Glomerular endothelial cell (primary cell): Measurements from ENCODE around the gene RNF151. TPM values are rescaled to one million over a fixed set of nuclear protein-coding genes. Genes with fewer than 3 reads are reported as not detected.
"Not testable (repeated sequence)": the region's sequence is repeated elsewhere in the genome, so short reads cannot be mapped to it uniquely, and the experiment has no call there.

Experiments
- DNase-seq: peaks from one replicate; pipeline ENCODE4 v3.0.0-alpha.2; 2011; ENCODE audit warnings: low read depth, low spot score; ENCODE audit errors: extremely low read depth
- total RNA-seq: library from RNA; depleted of rRNA; stranded (reverse); fragments of >200 nt; gene quantifications from 2 replicates; pipeline ENCODE4 v1.2.3, GENCODE V29; 2015

The RNF151 gene
- total RNA-seq, 1 donor from 2014 or later = not detected

DNA sequence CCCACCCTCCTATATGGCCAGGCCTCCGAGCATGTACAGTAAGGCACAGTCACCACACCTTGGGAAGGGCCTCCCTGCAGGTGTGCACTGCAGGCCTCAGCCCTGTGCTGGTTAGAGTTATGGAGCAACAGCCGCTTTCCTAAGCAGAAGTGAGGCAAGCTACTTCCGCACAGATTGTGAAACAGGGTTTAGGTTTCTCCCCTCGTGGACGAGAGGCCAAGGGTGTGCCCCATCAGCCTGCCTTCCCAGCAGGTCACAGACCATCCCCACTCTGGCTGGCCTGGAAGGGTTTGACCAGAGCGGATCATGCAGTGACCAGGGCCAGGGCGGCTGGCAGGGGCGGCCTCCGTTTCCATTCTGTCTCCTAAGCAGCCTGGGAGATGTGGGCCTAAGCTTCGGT is 28.3 kb upstream of the RNF151 start:
- no peak for DNase-seq

DNA sequence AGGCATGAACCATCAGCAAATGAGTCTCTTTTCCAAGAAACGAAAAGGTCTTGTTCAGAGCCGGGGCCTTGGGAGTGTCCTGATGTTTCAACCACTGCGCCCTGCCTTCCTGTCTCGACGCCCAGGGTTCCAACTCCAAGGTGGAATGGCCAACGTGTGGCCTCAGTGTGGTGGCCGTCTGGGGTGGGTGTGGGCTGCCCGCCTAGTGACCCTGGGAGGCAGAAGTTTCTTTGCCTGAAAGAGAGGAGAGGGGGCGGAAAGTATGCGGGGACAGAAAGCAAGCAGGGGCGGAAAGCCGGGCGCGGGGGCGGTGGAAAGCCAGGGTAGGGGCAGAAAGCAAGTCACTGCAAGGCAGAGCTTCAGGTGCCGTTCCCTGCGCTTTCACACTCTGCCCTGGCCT is 27.7 kb upstream of the RNF151 start:
- no peak for DNase-seq

DNA sequence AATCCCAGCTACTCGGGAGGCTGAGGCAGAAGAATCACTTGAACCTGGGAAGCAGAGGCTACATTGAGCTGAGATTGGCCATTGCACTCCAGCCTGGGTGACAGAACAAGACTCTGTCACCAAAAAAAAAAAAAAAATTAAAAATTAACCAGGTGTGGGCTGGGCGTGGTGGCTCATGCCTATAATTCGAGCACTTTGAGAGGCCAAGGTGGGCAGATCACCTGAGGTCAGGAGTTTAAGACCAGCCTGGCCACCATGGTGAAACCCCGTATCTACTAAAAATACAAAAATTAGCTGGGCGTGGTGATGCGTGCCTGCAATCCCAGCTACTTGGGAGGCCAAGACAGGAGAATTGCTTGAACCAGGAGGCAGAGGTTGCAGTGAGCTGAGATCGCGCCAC is 26.8 kb upstream of the RNF151 start:
- DNase-seq = not testable (repeated sequence)

DNA sequence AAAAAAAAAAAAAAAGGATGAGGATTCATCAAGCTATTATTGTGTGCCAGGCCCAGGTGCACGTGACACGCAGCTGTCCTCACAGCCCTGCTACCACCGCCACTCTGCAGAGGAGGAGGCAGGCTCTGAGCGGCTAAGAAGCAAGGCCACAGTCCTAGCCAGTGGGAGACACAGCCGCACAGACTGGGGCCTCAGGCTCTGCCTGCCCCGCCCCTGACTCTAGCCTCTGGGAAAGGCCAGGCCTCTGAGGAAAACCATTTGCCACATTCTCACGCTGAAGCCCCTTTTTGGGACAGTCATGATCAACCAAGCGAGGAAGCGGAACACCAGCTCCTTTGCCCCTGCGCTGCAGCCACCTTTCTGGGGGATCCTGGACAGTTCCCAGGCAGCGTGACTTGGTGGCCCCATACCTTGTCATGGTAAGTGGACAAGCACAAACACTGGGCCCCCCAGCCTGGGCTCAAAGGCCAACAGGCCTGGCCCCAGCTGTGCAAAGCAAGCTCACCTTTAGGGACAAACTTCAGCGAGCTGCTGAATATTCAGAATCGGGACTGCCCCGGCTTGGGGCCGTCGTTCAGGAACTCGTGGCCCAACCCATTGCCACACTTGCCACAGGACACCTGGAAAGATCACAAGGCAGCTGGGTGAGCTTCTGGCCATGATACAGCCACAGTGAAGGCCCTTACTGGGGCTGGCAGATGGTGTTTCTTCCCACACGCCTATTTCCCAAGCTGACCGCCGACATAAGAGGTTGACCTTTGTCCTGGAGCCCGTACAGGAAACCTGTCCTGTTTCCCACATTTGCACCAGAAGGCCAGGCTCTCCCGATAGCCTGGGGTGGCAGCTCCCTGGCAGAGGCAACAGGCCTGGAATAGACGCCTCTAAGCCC is 26.1 kb upstream of the RNF151 start:
- DNase-seq = no peak

DNA sequence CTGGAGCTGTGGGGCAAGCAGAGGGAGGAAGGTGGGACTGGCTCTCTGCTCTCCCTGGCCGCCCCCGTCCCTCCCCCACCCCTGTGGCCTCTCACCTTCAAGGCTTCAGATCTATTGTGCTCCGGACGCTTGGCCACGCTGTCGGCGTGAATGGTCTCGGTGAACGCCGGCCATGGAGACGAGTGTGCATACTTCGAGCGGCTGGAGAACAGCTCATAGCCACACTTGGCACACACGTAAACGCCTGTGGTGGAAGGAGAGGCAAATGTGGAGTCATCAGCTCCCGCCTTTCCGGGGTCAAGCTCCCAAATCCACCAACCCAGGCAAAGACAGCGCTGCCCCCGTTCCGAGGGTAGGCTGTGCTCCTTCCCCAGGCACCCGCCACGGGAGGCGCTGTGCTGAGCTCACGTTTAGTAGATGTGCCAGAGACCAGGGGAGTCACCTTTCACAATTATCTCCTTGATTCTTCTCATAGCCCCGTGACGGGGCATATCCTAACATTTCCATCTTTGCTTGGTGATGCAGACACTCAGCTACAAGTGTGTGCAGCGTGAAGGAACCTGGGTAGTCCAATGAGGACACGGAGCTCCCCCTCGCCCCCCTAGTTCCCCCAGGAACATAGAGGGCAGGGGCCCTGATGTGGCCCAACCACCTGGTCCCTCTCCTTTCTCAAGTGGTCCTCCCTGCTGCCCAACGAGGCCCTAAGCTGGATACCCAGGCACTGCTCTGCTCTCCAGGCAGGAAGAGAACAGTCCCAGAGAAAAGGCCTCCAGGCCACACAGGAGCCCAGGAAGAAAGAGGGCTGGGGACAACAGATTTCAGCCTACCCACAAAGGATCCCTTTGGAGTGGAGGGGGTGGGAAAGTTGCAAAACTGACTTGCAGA is 25.3 kb upstream of the RNF151 start:
- no peak for DNase-seq

DNA sequence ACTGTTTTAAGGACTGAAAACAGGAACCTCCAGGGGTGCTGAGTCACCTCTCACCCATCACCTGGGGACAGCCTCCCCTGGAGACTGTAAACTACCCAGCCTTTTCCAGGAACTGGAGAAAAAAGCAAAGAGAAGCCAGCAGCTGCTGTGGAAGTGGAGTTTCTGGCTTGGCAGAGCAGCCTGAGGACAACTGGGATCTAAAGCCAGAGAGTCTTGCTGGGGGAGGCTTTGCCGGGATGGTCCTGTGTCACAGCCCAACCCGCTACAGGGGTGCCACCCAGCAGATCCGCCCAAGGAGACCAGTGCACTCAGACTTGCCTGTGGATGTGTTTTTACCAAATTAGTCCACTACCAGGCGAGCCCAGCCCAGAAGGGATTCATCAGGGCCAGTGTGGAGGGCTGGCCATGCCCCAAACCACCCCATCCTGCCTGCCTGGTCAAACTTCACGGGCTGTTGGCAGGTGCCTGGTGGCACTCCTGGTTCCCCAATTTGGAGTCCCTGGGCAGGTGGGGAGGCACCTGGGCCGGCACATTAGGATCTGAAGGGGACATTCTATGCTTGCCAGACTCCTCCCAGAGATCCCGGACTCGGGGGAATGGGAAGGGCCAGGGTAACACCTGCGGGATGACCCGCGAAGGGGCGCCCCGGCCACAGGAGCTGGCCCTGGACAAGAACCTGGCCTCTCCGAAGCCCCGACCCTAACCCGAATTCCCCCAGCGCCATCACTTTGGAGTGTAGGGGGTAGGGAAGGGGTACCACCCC is 24.4 kb upstream of the RNF151 start:
- DNase-seq = no peak

DNA sequence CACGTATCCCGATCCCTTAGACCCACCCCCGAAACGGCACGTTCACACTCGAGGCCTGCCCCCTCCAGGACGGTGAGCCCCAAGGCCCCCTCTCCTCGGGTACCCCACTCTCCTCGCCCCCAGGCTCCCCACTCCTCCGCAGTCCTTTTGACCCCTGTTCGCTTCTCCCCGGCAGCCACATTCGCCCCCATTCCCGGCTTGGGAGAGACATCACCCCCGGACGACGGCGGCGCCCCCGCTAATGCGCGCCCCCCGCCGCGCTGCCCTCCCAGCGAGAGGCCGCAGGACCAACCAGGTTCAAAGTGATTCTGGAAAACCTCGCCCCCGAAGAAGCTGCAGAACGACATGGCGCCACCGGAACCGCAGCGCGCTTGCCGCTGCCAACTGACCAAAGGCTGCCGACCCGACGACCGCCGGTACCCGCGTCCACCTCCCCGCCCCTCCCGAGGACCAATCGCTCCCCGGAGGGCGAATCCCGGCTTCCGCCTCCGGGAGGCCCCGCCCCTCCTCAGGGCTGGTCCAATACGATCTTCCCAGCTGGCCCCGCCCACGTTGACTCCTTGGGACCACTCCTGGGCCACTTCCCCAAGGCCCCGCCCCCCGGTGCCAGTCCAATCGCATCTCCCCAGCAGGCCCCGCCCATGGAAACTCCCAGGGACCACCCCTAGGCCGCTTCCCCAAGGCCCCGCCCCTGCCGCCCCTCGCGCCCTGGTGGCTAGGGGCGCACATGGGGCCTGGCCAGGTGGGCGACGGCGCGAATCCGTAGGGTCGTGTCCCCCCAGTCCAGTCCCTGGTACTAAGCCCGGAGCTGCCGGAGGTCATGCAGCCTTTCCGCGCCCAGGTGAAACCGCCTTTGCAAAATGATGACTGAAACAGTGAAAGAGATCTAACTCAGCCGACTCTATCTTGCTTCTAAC is 23.6 kb upstream of the RNF151 start, which contains the start of gene MSRB1:
TSS of gene MSRB1 (minus strand) at position 390 of the 917 bp plus-strand sequence. CDS start at position 347, 43 bp downstream.
- peak; percentile 72 for DNase-seq

DNA sequence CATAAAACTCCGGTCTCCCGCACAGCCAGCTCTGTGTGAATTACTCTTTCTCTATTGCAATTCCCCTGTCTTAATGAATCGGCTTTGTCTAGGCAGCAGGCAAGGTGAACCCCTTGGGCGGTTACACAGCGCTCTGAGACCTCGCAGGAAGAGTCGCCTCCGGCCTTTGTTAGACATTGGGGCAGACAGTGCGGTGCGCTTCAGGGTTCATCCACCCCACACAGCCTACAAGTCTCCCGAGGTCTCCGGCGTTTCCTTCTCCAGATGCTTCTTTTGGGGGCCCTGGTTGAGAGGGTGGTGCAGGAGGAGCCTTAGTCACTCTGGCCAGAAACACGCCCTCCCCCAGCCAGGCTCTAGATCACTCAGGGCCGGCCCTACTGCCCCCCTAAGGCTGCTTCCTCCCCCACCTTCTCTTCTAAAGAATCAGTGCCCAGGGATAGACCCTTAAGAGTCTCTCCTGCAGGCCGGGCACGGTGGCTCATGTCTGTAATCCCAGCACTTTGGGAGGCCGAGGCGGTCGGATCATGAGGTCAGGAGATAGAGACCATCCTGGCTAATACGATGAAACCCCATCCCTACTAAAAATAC is 21.9 kb upstream of the RNF151 start:
- no peak for DNase-seq

DNA sequence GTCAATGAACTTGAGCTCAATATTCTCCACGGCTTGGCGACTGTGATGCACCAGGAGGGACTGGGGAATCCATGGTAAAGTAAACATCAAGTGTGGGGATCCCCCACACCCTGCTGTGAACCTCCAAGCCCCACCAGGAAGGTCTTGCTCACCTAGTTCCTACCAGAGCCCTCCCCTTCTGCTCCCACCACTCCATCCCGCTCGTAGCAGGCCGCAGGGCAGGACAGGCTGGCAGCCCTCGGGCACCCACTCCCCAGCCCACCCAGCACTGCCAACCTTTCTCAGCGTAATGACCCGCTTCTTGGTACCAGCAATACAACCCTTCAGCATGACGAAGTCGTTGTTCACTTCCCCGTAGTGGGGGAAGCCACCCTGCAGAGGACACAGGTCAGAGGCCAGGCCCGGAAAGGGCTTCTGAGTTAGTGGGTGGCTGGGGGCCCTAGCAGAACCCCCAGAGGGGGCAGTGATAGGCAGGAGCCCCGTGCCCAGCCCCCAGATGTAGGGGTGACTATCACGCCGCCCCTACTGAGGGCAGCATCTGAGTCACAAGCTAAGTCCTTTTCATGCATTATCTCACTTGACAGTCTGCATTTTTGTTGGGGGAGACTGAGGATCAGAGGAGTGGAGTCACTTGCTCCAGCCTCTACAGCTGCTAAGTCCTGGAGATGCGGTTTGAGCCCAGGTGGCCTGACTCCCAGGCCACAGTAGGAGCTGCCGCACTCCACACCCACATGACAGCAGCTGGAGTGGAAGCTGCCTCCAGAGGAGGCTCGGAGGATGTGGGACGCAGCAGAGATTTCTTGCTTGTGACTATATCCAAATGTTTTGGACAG is 20.9 kb upstream of the RNF151 start:
- no peak for DNase-seq

DNA sequence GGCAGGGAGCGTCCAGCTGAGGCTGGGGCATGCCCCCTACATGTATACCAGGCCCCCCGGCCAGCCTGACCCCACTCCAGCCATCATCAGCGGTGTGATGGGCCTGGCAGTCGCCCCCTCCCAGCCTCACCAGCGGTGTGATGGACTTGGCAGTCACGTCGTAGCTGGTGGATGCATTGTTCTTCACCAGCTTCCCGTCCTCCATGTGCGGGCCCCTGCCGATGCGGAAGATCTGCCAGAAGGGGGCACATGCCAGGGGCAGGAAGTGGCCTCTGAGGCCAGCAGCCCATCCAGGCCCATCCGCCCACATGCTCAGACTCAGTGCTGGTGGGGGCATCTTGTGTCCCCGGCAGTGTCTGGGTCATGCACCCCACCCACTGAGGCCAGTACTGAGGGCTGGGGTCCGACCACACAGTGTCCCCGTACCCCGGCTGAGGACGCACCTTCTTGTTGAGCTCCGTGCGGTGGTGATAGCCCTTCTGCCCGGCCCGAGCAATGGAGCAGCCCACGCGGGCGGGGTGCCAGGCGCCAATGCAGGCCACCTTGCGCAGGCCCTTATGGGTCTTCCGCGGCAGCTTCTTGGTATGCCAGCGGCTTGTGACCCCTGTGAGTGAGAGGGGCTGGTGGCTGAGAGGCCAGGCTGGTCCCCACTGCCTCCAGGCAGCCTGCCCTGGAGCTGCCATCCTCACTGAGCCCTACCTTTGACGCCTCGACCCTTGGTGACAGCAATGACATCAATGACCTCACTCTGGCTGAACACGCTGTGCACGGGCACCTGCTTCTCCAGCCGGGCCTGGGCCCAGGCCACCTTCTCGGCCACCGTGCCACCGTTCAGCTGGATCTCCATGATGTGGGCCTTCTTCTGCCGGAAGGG is 19.9 kb upstream of the RNF151 start:
- DNase-seq = no peak

DNA sequence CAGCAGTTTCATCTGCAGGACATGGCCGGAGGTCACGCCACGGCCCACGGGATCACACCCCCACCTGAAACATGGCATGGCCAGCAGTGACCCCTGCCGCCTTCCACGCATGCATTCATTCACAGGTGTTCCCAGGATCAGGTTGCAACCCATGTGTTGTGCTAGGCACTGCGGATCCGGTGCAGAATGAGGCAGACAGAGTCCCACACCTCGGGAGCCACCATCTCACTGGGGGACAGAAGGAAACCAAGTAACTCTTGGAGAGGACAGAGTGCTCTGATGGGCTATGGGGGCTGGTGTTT is 19.3 kb upstream of the RNF151 start:
- DNase-seq = no peak

DNA sequence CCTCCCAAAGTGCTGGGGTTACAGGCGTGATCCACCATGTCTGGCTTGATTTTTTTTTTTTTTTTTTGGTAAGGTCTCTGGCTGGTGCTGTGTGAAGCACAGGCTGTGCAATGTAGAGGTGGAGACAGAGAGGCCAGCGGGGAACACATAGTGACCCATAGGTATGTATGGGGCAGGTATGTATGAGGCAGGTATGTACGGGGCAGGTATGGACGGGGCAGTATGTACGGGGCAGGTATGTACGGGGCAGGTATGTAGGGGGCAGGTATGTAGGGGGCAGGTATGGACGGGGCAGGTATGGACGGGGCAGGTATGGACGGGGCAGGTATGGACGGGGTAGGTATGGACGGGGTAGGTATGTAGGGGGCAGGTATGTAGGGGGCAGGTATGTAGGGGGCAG is 17.1 kb upstream of the RNF151 start:
- DNase-seq = no peak

DNA sequence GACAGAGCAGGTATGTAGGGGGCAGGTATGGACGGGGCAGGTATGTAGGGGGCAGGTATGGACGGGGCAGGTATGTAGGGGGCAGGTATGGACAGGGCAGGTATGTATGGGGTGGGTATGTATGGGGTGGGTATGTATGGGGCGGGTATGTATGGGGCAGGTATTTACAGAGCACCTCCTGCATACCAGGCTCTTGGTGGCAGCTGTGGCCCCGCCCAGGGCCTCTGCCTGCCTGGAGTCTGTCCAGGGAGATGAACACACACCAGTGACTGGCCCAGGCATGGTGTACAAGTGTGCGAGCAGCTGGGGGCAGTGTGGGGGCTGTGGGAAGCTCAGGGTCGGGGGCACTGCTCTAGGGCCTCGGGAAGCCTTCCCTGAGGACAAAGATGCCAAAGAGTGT is 16.6 kb upstream of the RNF151 start:
- DNase-seq = no peak

DNA sequence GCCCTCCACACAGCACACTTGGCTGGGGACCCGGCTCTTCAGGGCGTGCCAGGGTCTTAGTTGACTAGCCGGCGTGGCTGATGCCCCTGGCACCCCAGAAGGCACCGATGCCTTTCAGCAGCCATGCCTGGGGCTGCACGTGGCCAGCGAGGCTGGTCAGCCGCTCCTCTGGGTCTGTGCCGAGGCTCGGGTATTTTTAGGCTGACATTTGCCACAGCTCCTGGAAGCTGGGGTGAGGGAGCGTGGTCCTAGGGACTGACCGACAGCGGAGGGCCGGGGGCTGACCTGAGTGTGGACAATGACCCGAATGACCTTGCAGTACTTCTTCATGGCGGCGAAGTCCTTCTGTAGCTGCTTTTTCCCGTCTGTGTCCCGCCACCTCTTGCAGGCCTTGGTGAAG is 16.1 kb upstream of the RNF151 start:
- DNase-seq = no peak

DNA sequence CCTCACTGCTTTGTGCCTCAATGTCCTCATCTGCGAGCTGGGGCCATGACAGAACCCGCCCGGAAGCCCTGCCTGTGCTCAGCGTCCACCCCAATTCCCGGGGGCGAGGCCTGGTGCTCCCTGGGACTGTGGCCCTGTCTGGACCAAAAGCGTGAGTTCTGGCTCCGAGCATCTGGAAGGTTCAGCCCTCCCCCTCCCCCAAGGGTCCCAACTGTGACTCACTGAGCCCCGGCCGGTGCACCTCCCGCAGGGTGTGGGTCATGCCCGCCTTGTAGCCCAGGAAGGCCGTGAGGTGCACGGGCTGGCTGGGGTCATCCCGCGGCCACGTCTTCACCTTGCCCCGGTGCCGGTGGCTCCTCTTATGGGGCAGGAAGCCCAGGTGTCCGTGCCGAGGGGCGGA is 12.9 kb upstream of the RNF151 start:
- no peak for DNase-seq

DNA sequence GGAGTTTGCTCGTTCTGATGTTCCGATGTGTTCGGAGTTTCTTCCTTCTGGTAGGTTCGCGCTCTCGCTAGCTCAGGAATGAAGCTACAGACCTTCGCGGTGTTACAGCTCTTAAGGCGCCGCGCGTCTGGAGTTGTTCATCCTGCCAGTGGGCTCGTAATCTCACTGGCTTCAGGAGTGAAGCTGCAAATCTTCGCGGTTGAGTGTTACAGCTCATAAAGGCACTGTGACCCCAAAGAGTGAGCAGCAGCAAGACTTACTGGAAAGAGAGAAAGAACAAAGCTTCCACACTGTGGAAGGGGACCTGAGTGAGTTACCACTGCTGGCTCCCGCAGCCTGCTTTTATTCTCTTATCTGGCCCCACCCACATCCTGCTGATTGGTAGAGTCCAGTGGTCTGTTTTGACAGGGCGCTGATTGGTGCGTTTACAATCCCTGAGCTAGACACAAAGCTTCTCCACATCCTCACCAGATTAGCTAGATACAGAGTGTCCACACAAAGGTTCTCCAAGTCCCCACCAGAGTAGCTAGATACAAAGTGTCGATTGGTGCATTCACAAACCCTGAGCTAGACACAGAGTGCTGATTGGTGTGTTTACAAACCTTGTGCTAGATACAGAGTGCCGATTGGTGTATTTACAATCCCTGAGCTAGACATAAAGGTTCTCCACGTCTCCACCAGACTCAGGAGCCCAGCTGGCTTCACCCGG is 9.1 kb upstream of the RNF151 start:
- DNase-seq = not testable (repeated sequence)

DNA sequence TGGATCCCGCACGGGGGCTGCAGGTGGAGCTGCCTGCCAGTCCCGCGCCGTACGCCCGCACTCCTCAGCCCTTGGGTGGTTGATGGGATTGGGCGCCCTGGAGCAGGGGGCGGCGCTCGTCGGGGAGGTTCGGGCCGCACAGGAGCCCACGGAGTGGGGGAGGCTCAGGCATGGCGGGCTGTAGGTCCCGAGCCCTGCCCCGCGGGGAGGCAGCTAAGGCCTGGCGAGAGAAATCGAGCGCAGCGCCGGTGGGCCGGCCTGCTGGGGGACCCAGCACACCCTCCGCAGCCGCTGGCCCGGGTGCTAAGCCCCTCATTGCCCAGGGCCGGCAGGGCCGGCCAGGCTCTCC is 8.5 kb upstream of the RNF151 start:
- not testable (repeated sequence) for DNase-seq
